Hematopoietic multipotent progenitor cell treated with erythropoietin and hydrocortisone succinate and interleukin-3 and kit ligand, for 17 days (in vitro differentiated cells): ENCODE results near the gene IDNK.

Source experiments
- DNase-seq: peaks from one replicate; pipeline ENCODE4 v3.0.0-alpha.2; 2015; ENCODE audit warnings: low spot score

IDNK gene

GRCh38 chr9:83633676-83634075 lies 10.7 kb downstream of the IDNK start:
- DNase-seq = no peak

- DNase-seq = no peak
Measured at GRCh38 chr9:83636813-83637212, 13.9 kb downstream of the IDNK start.

GRCh38 chr9:83637389-83637788 lies 14.4 kb downstream of the IDNK start:
- no peak for DNase-seq

GRCh38 chr9:83639266-83639665 lies 16.3 kb downstream of the IDNK start:
- no peak for DNase-seq

GRCh38 chr9:83642793-83643192 lies 19.9 kb downstream of the IDNK start:
- DNase-seq = no peak

DNA sequence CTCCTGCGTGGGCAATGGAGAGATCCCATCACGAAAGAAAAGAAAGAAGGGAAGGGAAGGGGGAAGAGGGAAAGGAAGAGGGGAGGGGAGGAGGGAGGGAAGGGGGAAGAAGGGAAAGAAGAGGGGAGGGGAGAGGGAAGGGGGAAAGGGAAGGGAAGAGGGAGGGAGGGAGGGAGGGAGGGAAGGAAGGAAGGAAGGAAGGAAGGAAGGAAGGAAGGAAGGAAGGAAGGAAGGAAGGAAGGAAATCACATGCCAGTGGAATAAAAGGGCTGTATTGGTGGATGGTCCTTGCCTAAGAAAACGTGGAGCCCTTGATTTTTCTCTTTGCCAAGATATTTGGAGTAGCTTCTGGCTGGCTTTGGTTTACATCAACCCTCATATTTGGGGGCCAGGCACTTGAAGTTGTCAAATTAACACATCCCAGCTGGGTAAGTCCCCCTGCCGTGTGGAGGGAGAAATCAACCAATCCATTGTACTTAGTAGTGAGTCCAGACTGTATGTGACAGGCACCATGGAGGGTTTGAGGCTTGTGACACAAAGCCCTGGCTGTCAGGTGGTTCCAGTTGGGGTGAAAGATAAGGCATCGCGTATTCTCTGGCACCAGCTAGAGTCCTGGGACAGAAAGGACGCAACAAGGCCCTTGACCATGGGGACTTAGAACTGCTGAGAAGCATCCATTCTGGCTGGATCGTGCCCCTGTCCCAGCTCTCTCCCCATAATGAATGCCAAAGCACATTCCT lies 23.7 kb downstream of the IDNK start:
- no peak for DNase-seq

- peak; percentile 83 for DNase-seq
Measured at GRCh38 chr9:83649080-83649479, 26.1 kb downstream of the IDNK start.

DNA sequence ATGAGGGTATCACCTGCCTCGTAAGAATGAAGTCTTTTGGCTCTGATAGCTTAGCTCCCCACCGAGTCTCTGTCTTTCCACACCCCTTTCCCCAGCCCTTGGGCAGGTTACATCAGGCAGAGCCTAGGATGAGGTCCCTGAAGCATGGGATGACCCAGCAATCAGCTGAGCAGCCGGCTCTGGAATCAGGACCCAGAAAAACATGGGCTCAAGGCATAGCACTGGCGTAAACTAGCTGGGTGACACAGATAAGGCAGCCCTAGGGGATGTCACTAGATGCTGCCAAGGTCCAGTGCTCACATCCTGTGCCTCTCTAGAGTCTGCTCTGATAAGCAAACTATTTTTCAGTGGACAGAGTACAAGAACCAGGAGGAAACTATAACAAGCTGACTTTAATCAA lies 26.6 kb downstream of the IDNK start:
- peak; percentile 75 for DNase-seq

- DNase-seq = no peak
Measured at GRCh38 chr9:83651558-83651957, 28.6 kb downstream of the IDNK start.

DNA sequence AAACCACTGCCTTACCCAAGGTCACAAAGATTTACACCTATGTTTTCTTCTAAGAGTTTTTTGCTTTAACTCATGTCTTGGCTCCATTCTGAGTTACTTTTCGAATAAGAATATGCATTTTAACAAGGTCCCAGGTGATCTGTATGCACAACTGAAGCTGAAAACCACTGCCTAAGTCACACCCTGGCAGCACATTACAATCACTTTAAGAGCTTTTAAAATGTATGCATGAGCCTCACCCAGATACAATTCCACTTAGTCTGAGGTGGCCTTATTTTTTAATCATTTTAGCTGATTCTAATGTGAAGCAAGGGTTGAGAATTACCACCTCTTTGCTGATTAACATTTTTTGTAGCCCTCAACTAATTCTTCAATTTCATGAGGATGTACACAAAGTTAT lies 29.5 kb downstream of the IDNK start:
- DNase-seq = no peak

DNA sequence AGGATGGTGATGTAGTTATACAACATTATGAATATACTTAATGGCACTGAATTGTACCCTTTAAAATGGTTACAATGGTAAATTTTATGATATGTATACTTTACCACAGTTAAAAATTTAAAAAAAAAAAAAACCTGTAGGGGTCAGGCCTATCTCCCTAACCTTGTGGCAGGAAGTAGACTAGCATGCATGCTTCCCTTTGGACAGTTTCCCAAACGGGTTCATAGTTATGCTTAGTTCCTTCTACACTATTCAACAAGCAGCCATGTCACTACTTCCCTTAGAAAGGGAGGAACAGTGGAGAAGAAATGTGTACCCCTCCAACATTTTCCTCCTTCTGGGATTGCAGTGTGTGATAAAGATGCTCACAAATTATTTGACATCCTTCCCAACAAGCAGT lies 32.5 kb downstream of the IDNK start:
- no peak for DNase-seq

DNA sequence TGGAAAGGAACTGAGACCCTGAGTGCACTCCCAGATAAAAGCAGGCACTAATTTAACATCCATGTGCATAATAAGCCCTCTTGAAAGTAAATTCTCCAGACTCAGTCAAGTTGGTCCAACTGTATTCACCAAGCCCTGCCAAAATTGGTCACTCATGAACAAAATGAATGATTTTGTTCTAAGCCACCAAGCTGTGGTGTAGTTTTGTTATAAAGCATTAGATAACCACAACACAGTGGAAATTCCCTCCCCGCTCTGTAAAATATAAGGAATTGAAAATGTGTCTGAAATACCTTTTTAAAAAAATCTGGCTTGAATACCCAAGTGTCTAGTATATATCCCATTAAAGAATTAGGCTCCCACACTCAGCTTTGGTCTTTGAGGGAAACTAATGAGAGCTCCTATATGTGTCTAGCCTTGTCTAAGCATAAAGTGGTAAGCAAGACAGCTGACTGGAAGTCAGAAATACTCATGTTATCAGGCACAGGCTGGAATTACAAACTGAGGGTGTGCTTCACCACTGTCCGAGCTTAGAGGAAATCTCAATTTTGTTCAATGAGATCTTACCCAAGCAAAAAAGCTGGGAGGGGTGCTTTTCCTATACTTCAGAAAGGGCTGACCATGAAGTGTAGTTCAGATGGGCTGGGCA lies 33.2 kb downstream of the IDNK start:
- DNase-seq = no peak

DNA sequence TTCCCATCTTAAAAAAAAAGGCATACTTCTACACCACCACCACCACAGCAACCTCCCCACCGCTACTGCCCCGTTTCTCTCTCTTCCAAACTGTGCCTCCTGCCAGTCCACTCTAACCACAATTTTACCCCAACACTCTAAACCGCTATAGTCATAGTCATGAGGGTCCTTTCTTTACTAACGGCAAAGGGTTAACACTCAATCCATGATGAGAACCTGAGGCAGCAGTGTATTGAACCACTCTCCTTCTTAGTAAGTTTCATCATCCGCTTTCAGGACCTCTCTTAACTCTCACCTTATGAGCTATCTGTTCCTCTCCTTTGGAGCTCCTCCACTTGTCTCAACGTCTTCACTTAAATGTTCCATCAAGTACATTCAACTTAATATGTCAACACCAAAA lies 34.0 kb downstream of the IDNK start:
- no peak for DNase-seq

GRCh38 chr9:83662933-83663332 lies 40.0 kb downstream of the IDNK start:
- no peak for DNase-seq

DNA sequence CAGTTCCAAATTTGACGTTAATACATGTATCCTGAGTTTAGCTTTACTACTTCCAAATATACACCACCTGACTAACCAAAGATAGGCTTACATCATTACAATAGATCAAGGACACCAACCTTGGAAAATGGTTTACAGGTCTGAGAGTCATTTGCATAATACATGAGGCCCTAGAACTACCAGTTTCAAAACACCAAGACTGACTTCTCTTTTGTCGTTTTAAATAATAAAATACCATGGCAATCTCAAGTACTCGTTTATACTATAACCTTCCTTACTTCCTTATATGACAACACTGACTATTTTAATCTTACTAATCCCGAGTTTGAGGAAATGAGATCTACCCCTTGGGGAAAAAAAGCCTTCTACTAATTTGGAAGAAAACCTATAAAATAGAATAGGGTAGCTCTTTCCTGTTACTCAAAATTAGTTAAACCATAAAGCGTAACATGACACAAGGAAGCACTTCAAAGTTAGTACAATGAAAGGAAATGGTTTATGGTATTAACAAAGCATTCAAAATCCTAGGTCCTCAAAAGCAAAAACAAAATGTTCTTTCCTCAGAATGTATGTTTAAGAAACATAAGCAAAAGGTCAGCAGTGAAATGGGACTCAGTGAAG lies 42.7 kb downstream of the IDNK start:
- no peak for DNase-seq

DNA sequence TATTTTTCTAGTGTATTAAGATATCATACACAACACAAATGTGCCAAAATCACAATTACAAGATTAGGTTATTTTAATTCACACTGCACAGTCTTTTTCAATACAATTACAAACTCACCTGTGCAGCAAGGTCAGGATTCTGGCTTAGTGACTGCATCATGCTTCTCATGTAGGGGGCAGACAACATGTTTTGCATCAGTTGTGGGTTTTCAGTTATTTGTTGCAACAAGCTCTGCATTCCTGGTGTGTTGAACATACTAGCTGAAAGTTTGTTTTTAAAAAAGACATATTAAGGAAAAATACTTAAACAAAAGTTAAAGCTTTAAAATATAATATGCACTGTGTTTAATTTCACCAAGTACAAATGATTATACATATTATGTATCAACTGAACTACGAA lies 46.1 kb downstream of the IDNK start:
- no peak for DNase-seq

DNA sequence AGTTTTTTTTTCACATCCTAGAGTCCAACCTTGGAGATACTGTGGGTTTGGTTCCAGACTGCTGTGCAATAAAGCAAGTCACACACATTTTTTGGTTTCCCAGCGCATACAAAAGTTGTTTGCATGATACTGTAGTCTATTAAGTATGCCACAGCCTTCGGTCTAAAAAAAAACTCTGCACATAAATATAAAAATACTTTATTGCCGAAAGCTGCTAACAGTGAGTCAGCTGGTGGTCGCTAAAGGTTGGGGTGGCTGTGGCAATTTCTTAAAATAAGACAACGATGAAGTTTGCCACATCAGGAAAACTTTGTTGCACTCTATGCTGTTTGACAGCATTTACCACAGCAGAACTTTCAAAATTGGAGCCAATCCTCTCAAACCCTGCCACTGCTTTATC lies 47.4 kb downstream of the IDNK start:
- no peak for DNase-seq

GRCh38 chr9:83671451-83671850 lies 48.5 kb downstream of the IDNK start:
- DNase-seq = no peak

DNA sequence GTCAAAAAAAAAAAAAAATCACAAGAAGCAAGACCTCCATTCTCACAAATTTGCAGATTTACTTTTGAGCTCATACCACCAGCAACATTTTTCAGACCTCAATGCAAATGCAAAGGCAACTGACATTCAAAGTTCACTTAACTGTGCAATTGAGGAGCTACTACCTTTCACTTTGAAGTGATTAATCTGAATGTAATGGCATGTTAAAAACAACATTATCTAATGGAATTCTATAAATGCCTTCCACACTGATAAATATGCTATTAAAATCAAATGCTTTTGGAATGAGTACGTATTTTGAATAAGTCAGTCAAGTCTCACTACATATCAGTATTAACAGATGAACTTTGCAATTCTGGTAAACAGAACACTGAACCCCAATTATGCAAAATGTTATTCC lies 52.5 kb downstream of the IDNK start:
- no peak for DNase-seq

DNA sequence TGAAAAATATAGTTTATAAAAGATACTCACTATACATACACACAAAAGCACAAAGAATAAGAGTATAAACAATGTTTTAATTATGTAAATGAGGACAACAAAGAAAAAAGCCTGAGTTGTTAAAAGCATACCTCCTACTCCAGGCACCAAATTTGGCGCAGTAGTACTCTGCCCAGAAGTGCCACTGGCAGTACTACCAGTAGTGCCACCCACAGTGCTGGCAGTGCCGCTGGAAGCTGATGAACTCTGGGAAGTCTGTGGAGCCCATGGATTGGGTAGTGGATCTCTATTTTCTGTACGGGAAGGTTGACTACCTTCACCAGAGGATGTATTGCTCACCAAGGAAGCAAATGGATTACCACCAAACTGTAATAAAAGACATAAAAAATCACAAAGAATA lies 54.7 kb downstream of the IDNK start:
- no peak for DNase-seq

- DNase-seq = no peak
Measured at GRCh38 chr9:83680233-83680632, 57.3 kb downstream of the IDNK start.

- DNase-seq = no peak
Measured at GRCh38 chr9:83681490-83681889, 58.5 kb downstream of the IDNK start.

GRCh38 chr9:83688921-83689320 lies 66.0 kb downstream of the IDNK start:
- DNase-seq = no peak

GRCh38 chr9:83691492-83691891 lies 68.5 kb downstream of the IDNK start:
- no peak for DNase-seq
